GM21576 (cell line): ENCODE results near the gene TTN.
"Not testable (repeated sequence)": the region's sequence is repeated elsewhere in the genome, so short reads cannot be mapped to it uniquely, and the experiment has no call there.

ENCODE experiments used
- ATAC-seq: cut with Tn5 transposase; IDR thresholded peaks from one replicate; pipeline ENCODE4 v1.9.1; 2021; ENCODE audit warnings: mild to moderate bottlenecking, moderate library complexity; ENCODE audit not compliant: unreplicated experiment

Gene TTN

DNA sequence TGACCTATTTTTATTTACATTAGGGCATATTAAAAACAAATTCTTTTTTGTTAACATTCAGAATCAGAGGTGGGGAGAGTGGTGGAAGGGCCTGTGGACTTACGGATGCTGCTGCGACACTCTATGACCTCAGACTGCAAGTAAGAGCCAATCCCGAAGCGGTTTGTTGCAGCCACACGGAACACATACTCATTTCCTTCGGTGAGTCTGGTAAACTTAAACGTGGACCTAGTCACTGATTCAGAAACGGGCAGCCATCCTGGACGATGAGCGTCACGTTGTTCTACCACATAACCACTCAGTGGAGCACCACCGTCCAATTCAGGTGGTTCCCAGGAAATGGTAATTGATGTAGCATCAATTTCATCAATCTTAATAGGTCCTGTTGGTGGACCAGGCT lies 265.1 kb downstream of the TTN start:
- no peak for ATAC-seq

DNA sequence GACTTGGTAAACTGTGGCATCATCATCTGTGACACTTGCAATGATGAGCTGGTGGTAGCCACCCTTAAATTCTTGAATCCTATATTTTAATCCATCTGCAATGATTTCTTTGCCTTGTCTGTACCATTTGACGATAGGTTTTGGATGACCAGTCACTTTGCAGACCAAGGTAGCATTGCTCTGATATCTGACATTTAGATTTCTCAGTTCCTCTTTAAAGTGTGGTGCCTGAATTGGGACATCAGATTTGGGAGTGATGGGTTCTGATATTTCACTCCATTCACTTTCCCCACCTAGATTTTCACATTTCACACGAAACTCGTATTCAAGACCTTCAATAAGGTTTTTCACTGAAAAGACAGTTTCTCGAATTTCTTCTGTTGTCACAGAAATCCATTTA lies 271.2 kb downstream of the TTN start:
- ATAC-seq, result no peak

DNA sequence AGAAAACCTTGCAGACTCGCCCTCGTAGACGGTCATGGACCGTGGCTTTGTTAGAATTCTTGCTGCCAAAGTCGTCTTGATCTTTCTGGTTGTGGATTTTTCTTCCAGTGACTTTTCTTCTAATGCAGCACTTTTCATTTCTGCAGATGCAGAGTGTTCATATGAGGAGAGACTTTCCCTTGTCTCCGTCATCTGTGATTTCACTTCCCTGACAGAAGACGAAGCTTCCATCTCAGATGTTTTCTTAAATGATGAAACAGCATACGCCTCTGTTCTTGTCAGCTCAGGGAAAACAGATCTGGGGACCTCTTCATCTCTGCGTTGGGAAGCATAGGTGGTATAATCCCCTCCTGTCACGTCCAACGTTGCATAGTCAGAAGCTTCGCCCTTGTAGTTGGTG lies 276.1 kb downstream of the TTN start:
- ATAC-seq, result no peak

DNA sequence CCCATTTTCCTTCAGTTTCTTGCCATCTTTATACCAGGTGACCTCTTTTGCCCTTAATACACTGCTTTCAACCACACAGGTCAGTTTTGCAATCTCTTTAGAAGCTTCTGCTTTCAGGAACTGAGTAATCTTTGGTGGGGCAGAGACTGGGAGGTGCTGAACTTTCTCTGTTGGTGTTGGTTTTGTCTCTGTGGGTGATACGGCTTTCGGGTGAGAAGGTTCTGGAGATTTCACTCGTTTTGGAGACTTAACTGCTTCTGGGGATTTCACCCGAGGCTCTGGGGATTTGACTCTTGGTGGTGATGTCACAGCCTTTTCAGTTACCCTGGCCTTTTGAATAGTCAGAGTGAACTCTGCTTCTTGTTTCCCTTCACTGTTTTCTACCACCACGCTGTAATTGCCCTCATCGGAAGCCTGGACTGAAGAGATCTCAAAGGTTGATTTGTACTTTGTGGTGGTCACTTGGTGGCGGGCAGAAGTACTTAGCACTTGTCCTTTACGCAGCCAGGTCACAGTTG lies 276.5 kb downstream of the TTN start:
- ATAC-seq, result peak; percentile 95

DNA sequence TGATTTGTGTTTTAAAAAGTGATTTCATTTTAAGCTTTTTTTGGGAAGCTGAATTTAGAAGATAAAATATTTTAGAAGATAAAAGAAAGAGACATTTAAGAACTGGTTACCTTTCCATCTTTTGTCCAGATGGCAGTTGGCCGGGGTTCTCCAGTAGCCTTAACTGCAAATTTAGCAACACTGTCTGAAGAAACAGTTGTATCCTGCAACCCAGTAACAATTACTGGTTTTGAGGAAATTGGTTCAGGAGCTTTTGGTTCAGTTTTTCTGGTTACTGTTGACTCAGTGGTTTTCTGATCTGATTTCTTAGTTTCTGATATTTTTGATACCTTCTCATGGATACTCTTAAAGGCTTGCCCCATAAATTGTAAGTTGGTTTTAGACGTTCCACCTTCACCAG lies 277.1 kb downstream of the TTN start:
- no peak for ATAC-seq

DNA sequence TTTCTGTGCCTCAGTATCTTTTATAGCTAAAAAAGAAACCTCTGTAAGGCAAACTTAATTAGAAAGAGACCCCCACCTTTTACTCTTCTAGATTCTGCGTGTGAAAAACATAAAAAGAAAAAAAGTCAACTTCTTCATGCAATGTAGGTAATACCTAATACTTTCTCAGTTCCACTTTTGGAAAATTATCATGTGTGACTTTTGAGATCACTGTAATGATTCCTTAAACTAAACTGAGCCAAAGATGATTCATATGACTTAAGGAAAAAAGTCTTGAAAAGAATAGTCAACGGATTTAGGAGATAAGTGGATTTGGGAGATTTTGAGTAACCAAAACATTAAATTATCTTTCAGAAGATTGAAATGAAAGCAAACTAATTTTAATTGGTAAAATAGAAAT lies 278.0 kb downstream of the TTN start:
- no peak for ATAC-seq

DNA sequence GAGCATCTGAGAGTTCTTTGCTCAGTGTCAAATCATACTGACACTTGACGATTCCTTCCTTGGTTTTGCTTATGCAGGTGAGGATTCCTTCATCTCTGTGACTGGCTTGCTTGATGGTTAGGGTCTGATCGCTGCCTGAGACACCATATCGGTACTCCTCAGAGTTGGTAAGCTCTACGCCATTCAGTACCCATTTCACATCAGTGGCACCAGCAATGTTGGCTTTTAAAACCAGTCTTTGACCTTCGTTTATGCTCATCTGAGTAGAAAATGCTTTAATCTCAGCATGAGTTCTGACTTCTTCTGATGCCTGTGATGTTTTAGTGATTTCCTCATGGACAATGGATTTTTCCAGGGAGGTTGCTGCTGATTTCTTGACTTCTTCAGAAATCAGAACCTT lies 278.6 kb downstream of the TTN start:
- ATAC-seq, result no peak

DNA sequence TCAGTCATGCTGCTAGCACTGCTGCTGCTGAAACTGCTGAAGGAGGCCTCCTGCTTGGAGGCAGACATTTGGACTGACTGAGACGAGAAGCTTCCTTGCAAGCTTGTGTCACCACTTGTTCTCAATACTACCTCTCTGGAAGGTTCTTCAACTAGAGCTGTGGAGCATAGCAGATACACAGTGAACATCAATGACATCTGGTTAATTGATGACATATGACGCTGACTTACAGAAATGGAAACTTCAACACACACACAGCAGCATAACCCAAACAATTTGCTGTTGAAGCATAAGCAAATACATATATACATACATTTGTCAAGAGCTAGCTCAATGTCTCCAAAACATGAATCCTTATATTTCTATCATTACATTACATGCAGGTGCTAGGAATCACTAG lies 279.6 kb downstream of the TTN start:
- ATAC-seq, result no peak

DNA sequence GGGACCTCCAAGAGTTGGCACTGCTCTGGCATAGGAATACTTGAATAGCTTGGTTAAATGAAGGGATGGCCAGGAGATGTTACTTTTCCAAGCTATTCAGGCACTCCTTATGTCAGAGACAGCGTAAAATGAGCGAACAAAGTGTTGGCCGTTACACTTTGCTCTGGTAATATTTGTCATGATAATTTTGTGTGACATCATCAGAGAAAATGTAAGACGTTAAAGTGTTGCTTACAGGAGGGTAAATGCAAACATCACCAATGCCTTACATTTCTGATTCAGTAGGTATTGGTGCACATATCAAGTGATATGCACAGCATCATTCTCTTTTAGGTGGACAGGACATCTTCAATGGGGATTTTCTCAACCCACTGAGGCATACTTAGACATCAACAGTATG lies 281.0 kb downstream of the TTN start:
- no peak for ATAC-seq

DNA sequence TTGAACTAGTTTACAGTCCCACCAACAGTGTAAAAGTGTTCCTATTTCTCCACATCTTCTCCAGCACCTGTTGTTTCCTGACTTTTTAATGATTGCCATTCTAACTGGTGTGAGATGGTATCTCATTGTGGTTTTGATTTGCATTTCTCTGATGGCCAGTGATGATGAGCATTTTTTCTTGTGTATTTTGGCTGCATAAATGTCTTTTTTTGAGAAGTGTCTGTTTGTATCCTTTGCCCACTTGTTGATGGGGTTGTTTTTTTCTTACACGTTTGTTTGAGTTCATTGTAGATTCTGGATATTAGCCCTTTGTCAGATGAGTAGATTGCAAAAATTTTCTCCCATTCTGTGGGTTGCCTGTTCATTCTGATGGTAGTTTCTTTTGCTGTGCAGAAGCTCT lies 281.8 kb downstream of the TTN start:
- ATAC-seq, result not testable (repeated sequence)

DNA sequence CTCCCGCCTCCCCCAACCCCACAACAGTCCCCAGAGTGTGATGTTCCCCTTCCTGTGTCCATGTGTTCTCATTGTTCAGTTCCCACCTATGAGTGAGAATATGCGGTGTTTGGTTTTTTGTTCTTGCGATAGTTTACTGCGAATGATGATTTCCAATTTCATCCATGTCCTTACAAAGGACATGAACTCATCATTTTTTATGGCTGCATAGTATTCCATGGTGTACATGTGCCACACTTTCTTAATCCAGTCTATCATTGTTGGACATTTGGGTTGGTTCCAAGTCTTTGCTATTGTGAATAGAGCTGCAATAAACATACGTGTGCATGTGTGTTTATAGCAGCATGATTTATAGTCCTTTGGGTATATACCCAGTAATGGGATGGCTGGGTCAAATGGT lies 282.2 kb downstream of the TTN start:
- not testable (repeated sequence) for ATAC-seq

DNA sequence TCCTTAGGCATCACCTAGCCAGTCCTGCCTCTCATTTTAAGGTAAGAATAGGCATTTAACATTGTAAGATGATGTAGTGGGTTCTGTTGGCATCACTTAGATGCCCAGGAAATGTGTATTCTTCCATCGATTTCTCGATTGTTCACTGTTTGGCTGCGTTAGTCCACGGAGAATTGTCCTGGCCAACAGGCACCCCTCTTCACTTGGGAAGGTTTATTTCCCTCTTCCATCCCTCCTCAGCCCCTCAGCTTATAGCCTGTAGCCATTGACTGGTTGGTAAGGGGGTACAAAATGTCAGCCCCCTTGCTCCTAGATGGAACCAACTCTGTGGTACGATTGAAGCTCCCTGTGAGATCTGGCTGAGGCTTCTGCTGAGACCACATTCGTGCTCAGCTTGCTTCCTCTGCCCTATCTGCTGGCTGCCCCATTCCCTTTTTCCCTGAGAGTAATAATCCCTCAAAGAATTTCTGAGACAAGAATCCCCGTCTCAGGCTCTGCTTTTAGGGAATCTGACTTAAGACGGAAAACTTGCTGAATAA lies 283.6 kb downstream of the TTN start:
- peak; percentile 25 for ATAC-seq

DNA sequence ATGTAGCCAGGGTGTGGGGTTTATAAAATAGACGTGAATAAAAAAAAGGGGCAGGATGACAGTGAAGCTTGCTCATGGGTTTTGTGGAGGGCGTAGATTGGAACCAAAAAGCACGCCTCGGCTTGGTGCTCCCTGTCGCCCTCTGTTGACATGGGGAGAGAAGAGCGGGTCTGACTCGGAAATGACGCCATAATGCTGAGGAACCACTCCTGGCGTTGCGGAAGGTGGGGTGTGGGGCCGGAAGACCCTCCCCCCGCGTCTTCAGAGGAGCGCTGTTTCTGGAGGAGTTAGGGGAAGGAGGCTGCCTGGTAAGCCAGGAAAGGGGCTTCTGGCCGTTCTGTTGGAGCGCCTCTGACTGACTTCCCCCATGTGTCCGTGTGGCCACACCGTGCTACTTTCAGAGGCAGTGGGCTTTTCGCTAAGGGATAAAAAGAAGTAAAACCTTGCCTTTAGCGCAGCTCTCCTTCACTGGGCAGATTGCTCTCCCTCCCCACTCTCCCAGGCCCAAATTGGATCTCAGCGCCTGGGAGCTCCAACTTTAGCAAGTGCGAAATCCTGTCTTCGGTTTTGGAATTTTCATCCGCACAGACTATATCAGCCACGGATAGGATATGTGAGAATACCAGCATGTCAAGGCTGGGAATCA lies 284.1 kb downstream of the TTN start:
- peak; percentile 92 for ATAC-seq

DNA sequence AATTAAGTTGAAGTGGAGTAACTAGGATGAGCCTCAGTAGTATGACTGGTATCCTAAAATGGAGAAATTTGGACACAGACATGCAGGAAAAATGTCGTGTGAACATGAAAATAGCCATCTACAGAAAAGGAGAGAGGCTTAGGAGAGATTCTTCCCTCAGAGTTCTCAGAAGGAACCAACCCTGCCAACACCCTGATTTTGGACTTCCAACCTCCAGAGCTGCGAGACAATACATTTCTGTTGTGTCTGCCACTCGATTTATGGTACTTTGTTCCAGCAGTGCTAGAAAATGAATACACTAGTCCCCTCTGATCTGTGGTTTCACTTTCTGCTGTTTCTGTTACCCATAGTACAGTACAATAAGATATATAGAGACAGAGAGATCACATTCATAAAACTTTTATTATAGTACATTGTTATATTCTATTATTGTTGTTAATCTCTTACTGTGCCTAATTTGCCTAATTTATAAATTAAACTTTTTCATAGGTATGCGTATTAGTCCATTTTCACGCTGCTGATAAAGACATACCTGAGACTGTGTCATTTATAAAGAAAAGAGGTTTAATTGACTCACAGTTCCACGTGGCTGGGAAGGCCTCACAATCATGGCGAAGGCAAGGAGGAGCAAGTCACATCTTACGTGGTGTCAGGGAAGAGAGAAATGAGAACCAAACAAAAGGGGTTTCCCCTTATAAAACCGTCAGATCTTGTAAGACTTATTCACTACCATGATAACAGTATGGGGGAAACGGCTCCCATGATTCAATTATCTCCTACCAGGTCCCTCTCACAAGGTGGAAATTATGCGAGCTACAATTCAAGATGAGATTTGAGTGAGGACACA lies 285.7 kb downstream of the TTN start:
- ATAC-seq, result no peak

DNA sequence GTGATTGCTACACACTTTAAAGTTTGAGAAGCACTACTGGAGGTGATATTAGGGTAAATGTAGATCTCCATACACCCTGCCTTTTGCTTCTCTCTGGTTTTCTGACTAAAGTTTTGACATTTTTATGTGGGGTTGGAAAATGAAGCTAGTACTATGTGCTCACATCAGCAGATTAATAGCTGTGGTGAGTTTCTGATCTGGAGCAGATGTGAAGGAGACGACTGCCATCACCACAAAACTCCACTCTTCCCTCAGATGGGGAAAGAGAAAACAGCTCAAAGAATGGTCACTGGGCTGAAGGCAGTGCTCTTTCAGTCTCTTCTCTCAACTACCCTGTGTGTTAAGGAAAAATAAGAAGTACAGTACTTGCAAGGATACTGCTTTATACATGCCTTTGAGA lies 289.7 kb downstream of the TTN start:
- ATAC-seq, result no peak

DNA sequence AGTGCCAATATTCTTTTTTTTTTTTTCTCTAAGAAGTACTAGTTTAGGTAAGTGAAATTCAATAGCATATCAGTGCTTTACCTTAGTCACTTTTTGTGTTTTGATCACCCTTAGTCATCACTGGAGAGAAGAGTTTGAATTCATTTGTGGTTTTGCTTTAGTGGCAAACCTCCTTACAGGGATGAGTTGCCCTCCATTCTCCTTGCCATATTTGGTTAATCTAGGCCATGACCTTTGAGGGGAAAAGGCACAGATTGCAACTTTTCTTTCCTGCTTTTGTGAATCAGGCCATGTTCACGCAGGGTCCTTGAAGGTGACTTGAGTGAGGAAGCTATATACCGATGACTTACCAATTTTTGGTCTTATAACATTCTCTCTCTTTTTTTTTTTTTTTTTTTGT lies 292.6 kb downstream of the TTN start:
- ATAC-seq, result peak; percentile 53

DNA sequence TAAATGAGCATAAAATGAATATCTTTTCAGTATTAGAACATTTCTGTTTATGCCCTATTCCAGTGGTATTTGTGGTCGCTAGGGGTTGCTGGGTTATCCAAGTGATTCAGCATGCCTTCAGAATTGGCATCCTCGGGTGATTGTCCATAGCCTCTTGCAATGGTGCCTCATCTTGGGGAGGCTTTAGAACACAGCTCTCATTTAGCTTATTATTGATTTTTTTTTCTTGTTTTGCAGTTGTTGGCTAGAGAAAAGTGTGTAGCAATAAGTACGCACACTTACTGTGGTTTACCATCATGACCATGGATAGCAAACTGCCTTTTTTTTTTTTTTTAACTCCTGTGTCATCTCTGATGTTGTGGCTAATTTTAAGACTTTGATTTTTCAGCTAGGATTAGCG lies 293.3 kb downstream of the TTN start:
- no peak for ATAC-seq

DNA sequence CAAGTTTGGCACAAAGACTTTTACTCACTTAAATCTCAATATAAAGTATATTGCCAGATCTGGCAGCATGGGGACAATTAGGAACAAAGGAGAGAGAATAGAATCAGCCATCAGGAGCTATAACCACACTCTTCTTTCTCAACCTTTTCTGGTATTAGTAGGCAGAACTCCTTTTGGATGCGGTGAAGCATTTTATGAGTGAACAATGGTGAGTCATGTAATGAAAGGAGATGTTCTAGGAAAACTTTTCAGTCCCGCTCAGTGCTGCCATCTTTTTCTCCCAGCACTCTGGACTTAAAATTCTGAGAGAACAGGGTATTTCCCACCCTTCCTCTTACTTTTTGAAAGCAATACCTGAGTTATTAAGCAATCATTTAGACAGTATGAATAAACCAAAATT lies 294.7 kb downstream of the TTN start:
- ATAC-seq, result no peak

DNA sequence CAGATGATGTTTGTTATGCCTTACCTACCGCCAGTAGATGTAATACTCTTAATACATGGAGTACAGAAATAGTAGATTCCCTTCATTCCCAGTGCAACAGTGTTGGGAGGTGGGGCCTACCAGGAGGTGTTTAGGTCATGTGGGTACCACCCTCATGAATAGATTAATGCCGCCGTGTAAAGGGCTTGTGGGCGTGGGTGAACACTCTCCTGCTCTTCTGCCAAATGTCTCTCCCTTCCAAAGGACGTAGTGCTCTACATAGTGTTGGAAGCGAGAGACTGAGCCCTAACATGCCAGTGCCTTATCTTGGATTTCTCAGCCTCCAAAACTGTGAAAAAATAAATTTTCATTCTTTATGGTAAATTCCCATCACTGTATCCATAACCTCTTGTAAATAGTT lies 296.8 kb downstream of the TTN start:
- ATAC-seq, result no peak

DNA sequence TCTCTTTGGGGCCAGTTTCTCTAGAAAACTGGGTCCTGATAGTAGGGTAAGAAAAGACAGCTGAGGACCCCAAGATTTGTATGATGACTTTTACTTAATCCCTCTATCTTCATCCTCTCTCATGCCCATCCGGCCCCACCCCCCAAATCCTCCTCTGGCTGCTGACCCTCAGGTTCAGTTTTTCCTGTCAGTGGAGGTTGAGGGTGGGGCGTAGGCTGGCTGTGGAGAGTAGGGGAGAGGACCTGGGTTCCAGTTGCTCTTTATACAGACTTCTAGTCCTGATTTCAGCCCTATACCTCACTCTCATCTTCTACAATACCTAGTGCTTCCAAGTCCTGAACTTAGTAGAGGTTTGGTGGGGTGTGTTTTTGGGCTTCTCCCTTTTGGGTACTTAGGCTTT lies 298.6 kb downstream of the TTN start:
- ATAC-seq, result no peak

DNA sequence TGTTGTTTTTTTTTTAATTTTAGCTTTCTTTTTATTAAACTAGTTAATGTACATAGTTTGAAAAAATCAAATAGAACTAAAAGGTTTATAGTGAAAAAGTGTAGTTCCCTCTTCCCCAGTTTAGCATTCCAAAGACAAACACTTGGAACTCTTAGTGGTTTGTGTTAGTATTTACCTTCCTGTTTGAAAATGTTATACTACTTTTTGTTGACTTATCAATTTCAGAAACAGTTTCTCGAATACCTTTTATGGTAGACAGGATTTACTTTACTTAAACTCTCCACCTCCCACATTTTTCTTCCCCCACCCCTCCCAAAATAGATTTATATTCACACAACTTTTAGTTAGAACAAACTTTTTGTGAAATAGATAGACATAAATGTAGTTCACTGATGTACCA lies 300.3 kb downstream of the TTN start:
- no peak for ATAC-seq

DNA sequence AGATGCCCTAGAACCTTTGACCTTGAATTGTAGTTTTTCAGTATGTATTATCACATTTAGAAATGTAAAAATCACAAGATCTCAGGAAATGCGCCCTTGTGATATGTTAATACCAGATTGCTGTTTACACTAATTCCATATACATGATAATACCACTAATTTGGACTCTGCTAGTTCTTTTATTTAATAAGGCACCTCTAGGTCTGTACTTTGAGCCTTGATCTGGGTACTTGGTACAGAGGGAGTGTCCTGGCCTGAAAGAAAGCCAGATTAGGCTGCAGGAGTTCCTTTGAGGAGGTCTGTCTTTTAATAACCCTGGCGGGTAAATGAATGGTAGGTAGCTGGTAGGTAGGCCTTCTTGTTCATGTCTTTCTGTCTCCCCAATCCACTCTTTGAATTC lies 300.7 kb downstream of the TTN start:
- no peak for ATAC-seq
